T-helper 17 cell (primary cell): ENCODE data around the gene CWC27. TPM values are rescaled to one million over a fixed set of nuclear protein-coding genes. Genes with fewer than 3 reads are reported as not detected.
"Not testable (repeated sequence)": the region's sequence is repeated elsewhere in the genome, so short reads cannot be mapped to it uniquely, and the experiment has no call there.

Source experiments
- ATAC-seq: fragments of 150-1000 bp; cut with Tn5 transposase; 2 replicates; pipeline ENCODE4 v1.10.0; 2021; ENCODE audit warnings: mild to moderate bottlenecking, moderate library complexity
- DNase-seq, 3 donors: peaks; one replicate each; pipeline versions ENCODE4 v3.0.0 to v3.0.0-alpha.2; 2020 to 2021
- H3K9me3 ChIP-seq: one replicate; pipeline ENCODE4 v1.7.0; 2013; ENCODE audit warnings: low read length, mild to moderate bottlenecking; ENCODE audit not compliant: control insufficient read depth, poor library complexity, severe bottlenecking
- H3K27ac Mint-ChIP-seq: one replicate; pipeline ENCODE4 v1.8.0; 2022; ENCODE audit warnings: mild to moderate bottlenecking, moderate library complexity, mixed read lengths
- H3K27me3 Mint-ChIP-seq: one replicate; pipeline ENCODE4 v1.8.0; 2022; ENCODE audit warnings: mixed read lengths
- H3K36me3 Mint-ChIP-seq: one replicate; pipeline ENCODE4 v1.8.0; 2022; ENCODE audit warnings: low read depth, mixed read lengths
- H3K4me1 Mint-ChIP-seq: one replicate; pipeline ENCODE4 v1.8.0; 2022; ENCODE audit warnings: mild to moderate bottlenecking, mixed read lengths
- H3K4me3 Mint-ChIP-seq: one replicate; pipeline ENCODE4 v1.8.0; 2022; ENCODE audit warnings: mild to moderate bottlenecking, moderate library complexity, mixed read lengths
- total RNA-seq, 4 donors: library from RNA in 2 of 4; stranded (reverse) in 2 of 4; gene quantifications; one replicate each; pipeline ENCODE4 v1.2.3 and lab custom pipeline; 2022 to 2026

The CWC27 gene
- total RNA-seq, 2 donors from 2014 or later = 17.4 to 18.2 TPM

GRCh38 chr5:64794053-64794770 lies 25.5 kb downstream of the CWC27 start:
- no peaks in the 10 kb centered on the region for H3K4me1 Mint-ChIP-seq
- ATAC-seq (no peak), DNase-seq (no peak)
- no peaks in the 10 kb centered on the region for H3K9me3 ChIP-seq
- H3K27me3 Mint-ChIP-seq = no peaks in the 10 kb centered on the region
- H3K4me3 Mint-ChIP-seq = no peak overlapping the region
- no peak overlapping the region for H3K27ac Mint-ChIP-seq
- H3K36me3 Mint-ChIP-seq = peaks cover 8% of the 10 kb centered on the region

- DNase-seq (no peak), ATAC-seq (no peak)
- H3K27me3 Mint-ChIP-seq = no peaks in the 10 kb centered on the region
- H3K4me3 Mint-ChIP-seq = no peak overlapping the region
- no peaks in the 10 kb centered on the region for H3K9me3 ChIP-seq
- H3K36me3 Mint-ChIP-seq = peaks cover 8% of the 10 kb centered on the region
- H3K4me1 Mint-ChIP-seq = no peaks in the 10 kb centered on the region
- peak overlapping the region; percentile 17 for H3K27ac Mint-ChIP-seq
These were observed 27.6 kb downstream of the CWC27 start for GRCh38 chr5:64796301-64796700.

- Mint-ChIP-seq H3K27ac (no peak overlapping the region), H3K27me3 (no peaks in the 10 kb centered on the region)
- ATAC-seq = no peak
These were observed 32.2 kb downstream of the CWC27 start for GRCh38 chr5:64800926-64801325.

GRCh38 chr5:64806537-64806936 lies 37.8 kb downstream of the CWC27 start:
- no peaks in the 10 kb centered on the region for H3K9me3 ChIP-seq
- no peak overlapping the region for H3K27ac Mint-ChIP-seq
- peaks cover 5% of the 10 kb centered on the region for H3K4me1 Mint-ChIP-seq
- H3K36me3 Mint-ChIP-seq = peaks cover 9% of the 10 kb centered on the region
- no peak for ATAC-seq
- no peak for DNase-seq
- H3K27me3 Mint-ChIP-seq = no peaks in the 10 kb centered on the region
- H3K4me3 Mint-ChIP-seq = no peak overlapping the region

More at GRCh38 chr5:64800926-64801325, 32.2 kb downstream of the CWC27 start:
- H3K4me1 Mint-ChIP-seq = no peaks in the 10 kb centered on the region
- no peak overlapping the region for H3K4me3 Mint-ChIP-seq
- no peaks in the 10 kb centered on the region for H3K36me3 Mint-ChIP-seq
- H3K9me3 ChIP-seq = no peaks in the 10 kb centered on the region
- DNase-seq = no peak

GRCh38 chr5:64807520-64807919 lies 38.8 kb downstream of the CWC27 start:
- peaks cover 9% of the 10 kb centered on the region for H3K36me3 Mint-ChIP-seq
- H3K9me3 ChIP-seq = no peaks in the 10 kb centered on the region
- H3K4me3 Mint-ChIP-seq = peak overlapping the region; percentile 58
- DNase-seq = no peak
- H3K27me3 Mint-ChIP-seq = no peaks in the 10 kb centered on the region
- no peak for ATAC-seq
- H3K27ac Mint-ChIP-seq = peak overlapping the region; percentile 83
- H3K4me1 Mint-ChIP-seq = peaks cover 5% of the 10 kb centered on the region

- H3K4me3 Mint-ChIP-seq = no peak overlapping the region
- H3K36me3 Mint-ChIP-seq = peaks cover 11% of the 10 kb centered on the region
- DNase-seq = no peak
- ATAC-seq = peak; percentile 46
- H3K27me3 Mint-ChIP-seq = no peaks in the 10 kb centered on the region
- no peaks in the 10 kb centered on the region for H3K9me3 ChIP-seq
- H3K4me1 Mint-ChIP-seq = peaks cover 7% of the 10 kb centered on the region
- H3K27ac Mint-ChIP-seq = no peak overlapping the region
These were observed 42.4 kb downstream of the CWC27 start for GRCh38 chr5:64811050-64811640.

- Mint-ChIP-seq H3K4me1 (peaks cover 7% of the 10 kb centered on the region), H3K36me3 (peaks cover 9% of the 10 kb centered on the region), H3K27ac (peak overlapping the region; percentile 29), H3K4me3 (no peak overlapping the region), H3K27me3 (no peaks in the 10 kb centered on the region)
- no peaks in the 10 kb centered on the region for H3K9me3 ChIP-seq
- DNase-seq = no peak
- ATAC-seq = no peak
These were observed 45.3 kb downstream of the CWC27 start for GRCh38 chr5:64814073-64814472.

GRCh38 chr5:64818245-64818644 lies 49.5 kb downstream of the CWC27 start:
- no peak for DNase-seq
- no peaks in the 10 kb centered on the region for H3K9me3 ChIP-seq
- H3K4me3 Mint-ChIP-seq = no peak overlapping the region
- no peak for ATAC-seq
- H3K27me3 Mint-ChIP-seq = no peaks in the 10 kb centered on the region
- no peak overlapping the region for H3K27ac Mint-ChIP-seq
- H3K4me1 Mint-ChIP-seq = peaks cover 18% of the 10 kb centered on the region
- H3K36me3 Mint-ChIP-seq = peaks cover 10% of the 10 kb centered on the region

GRCh38 chr5:64819345-64819744 lies 50.6 kb downstream of the CWC27 start:
- H3K27ac Mint-ChIP-seq, H3K27me3 Mint-ChIP-seq, H3K9me3 ChIP-seq, H3K36me3 Mint-ChIP-seq, ATAC-seq, H3K4me3 Mint-ChIP-seq, DNase-seq: not testable (repeated sequence)
- peaks cover 18% of the 10 kb centered on the region for H3K4me1 Mint-ChIP-seq

GRCh38 chr5:64822320-64822719 lies 53.6 kb downstream of the CWC27 start:
- H3K4me3 Mint-ChIP-seq = no peak overlapping the region
- H3K27me3 Mint-ChIP-seq = no peaks in the 10 kb centered on the region
- DNase-seq (no peak), ATAC-seq (no peak)
- H3K27ac Mint-ChIP-seq = peak overlapping the region; percentile 21
- peaks cover 4% of the 10 kb centered on the region for H3K36me3 Mint-ChIP-seq
- no peaks in the 10 kb centered on the region for H3K9me3 ChIP-seq
- peaks cover 11% of the 10 kb centered on the region for H3K4me1 Mint-ChIP-seq

GRCh38 chr5:64826541-64826940 lies 57.8 kb downstream of the CWC27 start:
- H3K9me3 ChIP-seq = no peaks in the 10 kb centered on the region
- Mint-ChIP-seq H3K4me1 (peaks cover 9% of the 10 kb centered on the region), H3K36me3 (peaks cover 2% of the 10 kb centered on the region), H3K27ac (peak overlapping the region; percentile 41), H3K27me3 (no peaks in the 10 kb centered on the region), H3K4me3 (no peak overlapping the region)
- no peak for ATAC-seq
- DNase-seq = no peak

- Mint-ChIP-seq H3K36me3 (no peaks in the 10 kb centered on the region), H3K4me1 (no peaks in the 10 kb centered on the region), H3K27me3 (no peaks in the 10 kb centered on the region), H3K27ac (no peak overlapping the region), H3K4me3 (no peak overlapping the region)
- H3K9me3 ChIP-seq = no peaks in the 10 kb centered on the region
- DNase-seq (no peak), ATAC-seq (no peak)
These were observed 59.0 kb downstream of the CWC27 start for GRCh38 chr5:64827703-64828102.

- not testable (repeated sequence) for DNase-seq, H3K27me3 Mint-ChIP-seq, H3K9me3 ChIP-seq, ATAC-seq, H3K4me3 Mint-ChIP-seq, H3K4me1 Mint-ChIP-seq, H3K36me3 Mint-ChIP-seq, H3K27ac Mint-ChIP-seq
These were observed 61.9 kb downstream of the CWC27 start for GRCh38 chr5:64830650-64831049.

GRCh38 chr5:64831996-64832395 lies 63.3 kb downstream of the CWC27 start:
- H3K9me3 ChIP-seq = no peaks in the 10 kb centered on the region
- Mint-ChIP-seq H3K27ac (no peak overlapping the region), H3K36me3 (no peaks in the 10 kb centered on the region), H3K27me3 (no peaks in the 10 kb centered on the region), H3K4me3 (no peak overlapping the region), H3K4me1 (peaks cover 2% of the 10 kb centered on the region)
- no peak for ATAC-seq
- DNase-seq = no peak
